Stimulated activated CD4-positive, alpha-beta T cell treated with anti-CD3 and anti-CD28 coated beads, Interleukin-2, amount 100 ng/mL, for 24 hours (primary cell): ENCODE measurements around the gene RFESD.

Source experiments
- DNase-seq, 2 donors: peaks; one replicate each; pipeline ENCODE4 v3.0.0-alpha.2; 2020

The RFESD gene

GRCh38 chr5:95646569-95647431, at the start of gene RFESD:
Gene RFESD, plus strand, starts transcription at chr5:95646777. Its CDS starts 5,495 bp downstream, at chr5:95652272.
- peak; percentile 95 to 98 for DNase-seq

GRCh38 chr5:95599252-95599651, 47.3 kb upstream of the RFESD start:
- no peak for DNase-seq

GRCh38 chr5:95600557-95600956, 46.0 kb upstream of the RFESD start:
- no peak for DNase-seq

GRCh38 chr5:95605786-95606185, 40.8 kb upstream of the RFESD start:
- DNase-seq, result no peak

GRCh38 chr5:95606419-95606818, 40.2 kb upstream of the RFESD start:
- no peak for DNase-seq

- no peak for DNase-seq
These were observed 36.9 kb upstream of the RFESD start for GRCh38 chr5:95609711-95610110.

- no peak for DNase-seq
These were observed 36.0 kb upstream of the RFESD start for GRCh38 chr5:95610546-95610945.

- DNase-seq, result no peak
These were observed 35.2 kb upstream of the RFESD start for GRCh38 chr5:95611396-95611795.

- no peak for DNase-seq
These were observed 33.1 kb upstream of the RFESD start for GRCh38 chr5:95613514-95613913.

- no peak for DNase-seq
These were observed 31.5 kb upstream of the RFESD start for GRCh38 chr5:95615164-95615467.

- DNase-seq, result no peak
These were observed 29.5 kb upstream of the RFESD start for GRCh38 chr5:95617057-95617456.

GRCh38 chr5:95619096-95619495, 27.5 kb upstream of the RFESD start:
- DNase-seq, result no peak

GRCh38 chr5:95619514-95620029, 27.0 kb upstream of the RFESD start:
- no peak for DNase-seq

- peak; percentile 64 to 70 for DNase-seq
These were observed 26.3 kb upstream of the RFESD start, which contains the start of gene GPR150 for GRCh38 chr5:95620030-95620869. Gene GPR150, plus strand, starts transcription at chr5:95620087. Its CDS starts 189 bp downstream, at chr5:95620276.

- DNase-seq, result peak; percentile 44 to 62
These were observed 25.4 kb upstream of the RFESD start for GRCh38 chr5:95620870-95621838.

- DNase-seq, result peak in 1 of 2 donors; percentile 26
These were observed 24.5 kb upstream of the RFESD start for GRCh38 chr5:95621839-95622629.

GRCh38 chr5:95623706-95624105, 22.9 kb upstream of the RFESD start:
- no peak for DNase-seq

GRCh38 chr5:95624368-95624767, 22.2 kb upstream of the RFESD start:
- DNase-seq, result no peak

- no peak for DNase-seq
These were observed 19.9 kb upstream of the RFESD start for GRCh38 chr5:95626701-95627100.

GRCh38 chr5:95627971-95628810, 18.4 kb upstream of the RFESD start:
- no peak for DNase-seq

GRCh38 chr5:95628933-95629332, 17.6 kb upstream of the RFESD start:
- DNase-seq, result no peak
